CD4-positive, alpha-beta T cell treated with Interleukin-12 subunit alpha and Interleukin-12 subunit beta, for 1 hour (primary cell): Measurements from ENCODE around the gene THADA.
A peak's percentile ranks its signal among the peaks of the same experiment; 100 is the strongest.
"Not testable (repeated sequence)": the region's sequence is repeated elsewhere in the genome, so short reads cannot be mapped to it uniquely, and the experiment has no call there.

Source experiments
- DNase-seq: peaks from one replicate; pipeline ENCODE4 v3.0.0-alpha.2; 2020

Gene THADA

DNA sequence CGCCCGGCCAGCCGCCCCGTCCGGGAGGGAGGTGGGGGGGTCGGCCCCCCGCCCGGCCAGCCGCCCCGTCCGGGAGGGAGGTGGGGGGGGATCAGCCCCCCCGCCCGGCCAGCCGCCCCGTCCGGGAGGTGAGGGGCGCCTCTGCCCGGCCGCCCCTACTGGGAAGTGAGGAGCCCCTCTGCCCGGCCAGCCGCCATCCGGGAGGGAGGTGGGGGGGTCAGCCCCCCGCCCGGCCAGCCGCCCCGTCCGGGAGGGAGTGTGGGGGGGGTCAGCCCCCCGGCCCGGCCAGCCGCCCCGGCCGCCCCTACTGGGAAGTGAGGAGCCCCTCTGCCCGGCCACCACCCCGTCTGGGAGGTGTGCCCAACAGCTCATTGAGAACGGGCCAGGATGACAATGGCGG lies 298.1 kb downstream of the THADA start:
- DNase-seq: not testable (repeated sequence)

DNA sequence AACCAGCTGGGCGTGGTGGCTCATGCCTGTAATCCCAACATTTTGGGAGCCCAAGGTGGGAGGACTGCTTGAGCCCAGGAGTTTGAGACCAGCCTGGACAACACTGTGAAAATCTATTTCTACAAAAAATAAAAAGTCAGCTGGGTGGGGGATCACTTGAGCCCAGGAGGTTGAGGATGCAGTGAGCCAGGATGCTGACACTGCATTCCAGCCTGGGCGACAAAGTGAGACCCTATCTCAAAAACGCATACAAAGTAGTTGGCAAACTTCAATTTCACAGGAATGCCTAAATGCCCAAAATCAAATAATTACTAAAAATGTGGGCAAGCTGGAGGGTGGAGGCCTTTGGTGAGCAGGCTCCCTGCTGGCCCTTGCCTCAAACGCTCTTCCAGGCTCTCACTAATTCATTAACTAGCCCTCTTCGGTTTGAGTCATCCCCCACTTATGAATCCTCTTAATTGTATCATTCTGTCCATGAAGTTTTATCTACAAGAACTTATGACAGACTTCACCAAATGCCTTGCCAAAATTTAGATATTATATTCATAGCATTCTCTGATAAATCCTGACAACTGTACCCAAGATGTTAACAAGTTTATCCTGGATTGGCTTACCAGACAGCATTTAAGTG lies 300.8 kb downstream of the THADA start:
- no peak for DNase-seq

DNA sequence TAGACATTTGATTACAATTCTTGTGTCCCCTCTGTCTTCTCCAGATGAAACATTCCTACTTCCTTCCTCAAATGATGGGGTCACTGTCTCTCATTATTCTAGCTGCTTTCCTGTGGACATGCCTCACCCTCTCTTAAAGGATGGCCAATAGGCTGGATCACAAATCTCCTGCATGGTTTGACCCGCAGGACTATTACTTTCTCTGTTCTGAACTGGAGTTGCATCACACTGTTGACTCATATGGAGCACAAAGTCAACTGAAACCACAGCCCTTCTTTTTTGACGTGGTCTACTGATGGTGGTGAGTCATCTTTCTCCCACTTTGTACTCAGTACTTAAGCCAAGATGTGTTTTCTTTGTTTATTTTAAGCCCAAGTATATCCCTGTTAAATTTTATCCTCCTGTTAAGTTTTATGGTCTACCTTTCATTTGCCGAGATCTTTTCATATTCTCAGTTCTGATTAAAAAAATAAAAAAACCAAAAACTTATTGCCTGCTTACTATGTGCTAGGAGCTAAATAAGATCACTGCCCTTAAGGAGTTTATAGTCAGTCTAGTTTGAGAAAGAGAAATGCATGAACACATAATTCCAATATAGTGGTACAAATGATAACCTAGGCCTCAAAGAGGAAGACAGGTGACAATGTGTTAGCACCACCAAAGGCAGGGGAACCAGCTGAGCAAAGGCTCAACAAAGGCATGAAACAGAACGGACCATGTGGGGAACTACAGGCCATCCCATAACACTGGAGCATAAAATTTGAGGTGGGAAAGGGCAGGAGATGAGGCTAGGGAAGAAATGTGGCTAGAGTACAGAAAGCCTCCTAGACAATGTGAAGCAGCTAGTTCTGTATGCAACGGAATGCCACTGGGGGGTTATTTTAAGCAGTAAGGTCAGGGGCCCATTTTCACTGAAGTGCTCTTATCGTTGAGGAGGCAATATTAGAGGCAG lies 301.8 kb downstream of the THADA start:
- peak; percentile 24 for DNase-seq

DNA sequence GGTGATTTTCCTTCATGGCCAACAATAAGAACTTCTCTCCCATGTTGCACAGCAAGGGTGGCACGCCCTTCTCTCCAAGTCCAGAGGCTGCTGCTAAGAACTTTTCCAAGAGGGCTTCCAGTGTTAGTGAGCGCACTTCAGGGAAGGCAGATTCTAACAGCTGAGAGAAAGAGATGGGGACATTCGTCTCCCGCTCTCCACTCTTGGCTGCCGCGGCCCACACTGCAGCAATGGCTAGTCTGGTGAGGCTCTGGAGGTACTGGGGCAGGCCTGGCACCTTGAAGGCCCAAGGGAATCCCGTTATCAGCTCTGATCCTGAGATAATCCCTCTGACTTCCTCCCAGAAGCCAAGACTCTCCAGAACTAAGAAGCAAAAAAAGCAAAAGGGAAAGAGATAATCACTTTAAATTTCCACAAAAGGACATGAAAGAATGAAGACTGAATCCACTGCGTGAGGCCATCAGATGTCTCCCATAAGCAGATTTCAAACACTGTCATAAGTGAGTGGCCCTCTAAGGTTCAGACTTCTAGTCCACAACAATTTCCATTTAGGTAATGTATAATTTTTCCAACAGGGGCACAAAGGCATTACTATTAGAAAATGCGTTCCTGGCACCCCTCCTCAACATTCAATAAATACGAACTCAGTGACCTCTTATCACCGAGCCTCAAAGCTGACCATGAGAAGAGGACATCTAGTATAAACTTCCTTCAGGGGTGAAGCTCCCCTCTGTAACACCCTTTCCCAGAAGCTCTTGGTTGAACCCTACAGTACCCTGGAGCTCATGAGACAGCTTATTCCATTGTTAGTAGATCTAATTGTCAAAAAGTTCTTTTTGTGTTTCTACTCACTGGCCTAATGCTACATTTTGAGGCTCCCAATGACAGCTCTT lies 302.7 kb downstream of the THADA start:
- no peak for DNase-seq

DNA sequence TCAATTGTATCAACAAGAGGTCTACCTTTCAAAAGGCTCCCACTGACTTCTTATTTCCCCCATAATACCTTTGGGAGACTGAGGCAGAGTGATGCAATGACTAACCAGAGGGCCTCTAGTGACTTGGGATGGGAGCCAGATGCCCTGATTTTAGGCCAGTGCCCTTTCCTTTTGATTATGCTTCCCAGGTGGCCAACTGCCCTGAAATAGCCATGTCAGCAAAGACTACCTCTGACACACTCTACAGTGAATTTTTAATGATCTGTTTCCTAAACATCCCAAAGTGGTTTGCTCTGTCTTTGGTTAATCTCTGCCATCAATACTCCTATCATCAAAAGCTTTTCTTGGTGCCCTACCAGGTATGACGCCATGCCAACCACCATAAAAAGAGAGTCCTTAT lies 303.5 kb downstream of the THADA start:
- no peak for DNase-seq

DNA sequence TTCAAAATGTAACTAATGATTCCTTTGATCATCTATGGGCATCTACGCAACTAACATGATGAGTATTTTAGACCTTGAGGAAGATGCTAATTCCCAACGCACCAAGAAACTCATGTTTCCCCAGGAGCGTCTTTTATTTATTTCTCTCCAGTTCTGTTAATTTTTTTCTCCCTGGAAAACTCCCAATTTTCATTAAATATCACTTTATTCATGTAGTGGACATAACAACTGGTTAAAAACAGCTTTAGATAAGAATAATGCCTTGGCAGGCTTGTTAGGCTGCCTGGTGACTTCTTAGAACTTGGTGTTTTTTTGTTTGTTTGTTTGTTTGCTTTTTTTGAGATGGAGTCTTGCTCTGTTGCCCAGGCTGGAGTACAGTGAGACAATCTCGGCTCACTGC lies 306.5 kb downstream of the THADA start:
- no peak for DNase-seq

DNA sequence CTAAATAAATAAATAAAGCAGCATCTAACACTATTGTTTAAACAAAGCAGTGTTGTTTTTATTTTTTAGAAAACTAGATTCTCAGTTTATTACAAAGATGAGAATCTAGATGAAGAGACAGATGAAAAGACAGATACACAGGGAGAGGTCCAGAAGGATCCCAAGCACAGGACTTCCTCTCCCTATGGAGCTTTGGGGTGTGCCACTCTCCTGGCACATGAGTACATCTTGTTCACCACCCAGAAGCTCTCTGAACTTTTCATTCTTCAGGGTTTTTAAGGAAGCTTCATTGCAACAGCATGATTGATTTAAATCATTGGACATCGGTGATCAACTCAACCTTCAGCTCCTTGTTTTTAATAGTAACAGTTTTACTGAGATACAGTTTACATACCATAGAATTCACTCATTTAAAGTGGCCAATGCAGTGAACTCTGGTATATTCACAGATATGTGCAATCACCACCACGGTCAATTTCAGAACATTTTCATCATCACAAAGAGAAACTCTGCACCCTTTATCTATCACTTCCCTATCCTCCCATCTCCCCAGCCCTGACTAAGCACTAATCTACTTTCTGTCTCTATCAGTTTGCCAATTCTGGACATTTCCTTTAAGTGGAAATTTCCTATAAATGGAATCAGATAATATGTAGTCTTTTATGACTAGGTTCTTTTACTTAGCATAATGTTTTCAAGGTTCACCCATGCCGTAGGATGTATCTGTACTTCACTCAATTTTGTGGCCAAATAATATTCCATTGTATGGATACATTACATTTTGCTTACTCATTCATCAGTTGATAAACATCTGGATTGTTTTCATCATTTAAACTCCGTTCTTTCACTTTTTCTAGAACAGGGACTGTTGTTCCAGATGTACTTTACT lies 307.2 kb downstream of the THADA start:
- no peak for DNase-seq

DNA sequence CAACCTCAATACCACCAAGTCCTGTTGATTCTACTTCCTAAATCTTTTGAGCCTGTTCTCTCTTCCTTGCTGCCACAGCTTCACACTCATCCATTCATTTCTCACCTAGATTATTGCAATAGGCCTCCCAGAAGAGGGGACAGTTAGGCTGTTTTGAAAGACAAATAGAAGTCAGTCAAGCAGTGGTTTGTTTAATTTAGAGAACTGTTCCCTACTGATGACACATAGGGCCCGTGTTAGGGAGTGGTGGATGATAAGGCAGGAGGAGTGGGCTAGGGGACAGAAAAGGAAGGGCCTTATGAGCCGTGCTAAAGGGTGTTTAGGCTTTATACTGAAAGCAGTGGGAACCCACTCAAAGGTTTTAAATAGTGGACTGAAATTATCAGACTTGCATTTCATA lies 309.9 kb downstream of the THADA start:
- DNase-seq: no peak

DNA sequence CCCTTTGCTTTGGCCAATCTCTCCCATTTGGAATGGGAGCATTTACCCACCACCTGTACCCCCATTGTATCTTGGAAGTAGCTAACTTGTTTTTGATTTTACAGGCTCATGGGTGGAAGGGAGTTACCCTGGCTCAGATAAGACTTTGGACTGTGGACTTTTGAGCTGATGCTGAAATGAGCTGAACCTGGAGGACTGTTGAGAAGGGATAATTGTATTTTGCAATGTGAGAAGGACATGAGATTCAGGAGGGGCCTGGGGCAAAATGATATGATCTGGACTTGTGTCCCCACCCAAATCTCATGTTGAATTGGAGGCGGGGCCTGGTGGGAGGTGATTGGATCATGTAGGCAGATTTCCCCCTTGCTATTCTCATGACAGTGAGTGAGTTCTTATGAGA lies 310.9 kb downstream of the THADA start:
- DNase-seq: no peak

DNA sequence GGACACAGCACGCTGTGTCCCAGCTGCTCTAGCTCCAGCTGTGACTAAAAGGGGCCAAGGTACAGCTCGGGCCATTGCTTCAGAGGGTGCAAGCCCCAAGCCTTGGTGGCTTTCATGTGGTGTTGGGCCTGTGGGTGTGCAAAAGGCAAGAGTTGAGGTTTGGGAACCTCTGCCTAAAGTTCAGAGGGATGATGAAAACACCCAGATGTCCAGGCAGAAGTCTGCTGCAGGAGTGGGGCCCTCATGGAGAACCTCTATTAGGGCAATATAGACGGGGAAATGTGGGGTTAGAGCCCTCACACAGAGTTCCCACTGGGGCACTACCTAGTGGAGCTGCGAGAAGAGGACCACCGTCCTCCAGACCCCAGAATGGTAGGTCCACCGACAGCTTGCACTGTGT lies 311.5 kb downstream of the THADA start:
- DNase-seq: not testable (repeated sequence)

DNA sequence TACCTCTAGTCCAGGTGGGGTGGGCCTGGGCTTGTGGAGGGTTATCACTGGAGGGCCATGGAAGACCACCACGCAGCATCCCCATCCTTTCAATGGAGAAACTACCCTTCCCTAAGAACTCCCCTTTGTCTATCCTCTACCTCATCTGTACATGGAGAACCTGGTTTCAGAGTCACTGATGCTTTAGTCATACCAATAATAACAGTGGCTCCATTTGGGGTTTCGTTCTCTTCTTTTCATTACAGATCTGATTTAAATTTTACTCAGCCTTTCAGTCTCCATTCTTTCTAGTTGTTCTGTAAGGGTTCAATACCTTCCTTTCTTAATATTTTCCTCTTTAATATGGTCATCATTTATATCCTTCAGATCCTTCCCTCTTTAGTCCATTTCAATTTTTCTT lies 314.8 kb downstream of the THADA start:
- DNase-seq: no peak

DNA sequence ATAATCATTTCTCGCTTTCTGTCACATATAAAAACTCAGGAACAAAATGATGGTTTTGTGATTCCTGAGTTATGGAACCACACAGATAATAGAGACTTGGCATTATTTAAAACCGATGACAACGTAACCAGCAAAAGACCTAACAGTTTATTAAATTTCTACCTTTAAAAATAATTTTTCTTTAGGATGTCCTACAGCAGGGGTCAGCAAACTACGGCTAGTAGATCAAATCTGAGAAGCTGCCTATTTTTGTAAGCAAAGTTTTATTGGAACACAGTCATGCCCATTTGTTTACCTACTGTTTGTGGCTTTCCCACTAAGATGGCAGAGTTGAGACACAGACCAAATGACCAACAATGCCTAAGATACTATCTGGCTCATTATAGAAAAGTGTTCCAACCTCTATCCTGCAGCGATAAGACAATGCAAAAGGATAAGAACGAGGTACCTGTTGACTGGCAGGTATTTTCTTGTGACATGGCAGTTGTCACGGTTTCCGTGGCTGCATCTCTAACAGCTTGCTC lies 316.5 kb downstream of the THADA start:
- no peak for DNase-seq

DNA sequence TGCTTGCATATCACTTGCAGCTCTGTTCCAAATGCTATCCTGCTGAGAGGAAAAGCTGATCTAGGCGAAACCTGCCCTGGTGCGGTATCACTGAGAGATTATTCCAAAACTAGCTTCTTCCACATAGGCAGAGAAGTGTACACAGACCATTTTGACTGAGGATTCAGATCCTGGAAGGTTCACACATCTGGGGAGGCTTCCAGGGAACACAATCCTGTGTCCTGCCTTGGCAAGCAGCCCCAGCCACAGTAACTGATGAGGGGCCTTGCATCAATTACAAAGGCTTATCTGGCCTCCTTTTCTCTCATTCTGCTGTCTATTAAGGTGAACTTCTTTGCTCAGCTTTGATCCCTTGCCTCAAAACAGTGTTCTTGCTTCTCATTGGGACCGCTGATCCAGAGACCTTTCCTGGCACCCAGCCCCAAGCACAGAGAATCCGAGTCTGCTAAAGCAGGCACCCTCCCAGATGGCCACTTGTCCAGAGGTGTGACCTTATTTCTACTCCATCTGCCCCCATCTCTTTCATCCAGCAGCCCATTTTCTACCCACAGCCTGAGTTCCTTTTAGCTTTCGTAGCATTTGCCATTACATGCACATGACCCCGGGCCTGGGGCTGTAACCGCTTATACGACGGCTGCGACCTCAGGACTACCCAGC lies 317.1 kb downstream of the THADA start:
- DNase-seq: no peak

DNA sequence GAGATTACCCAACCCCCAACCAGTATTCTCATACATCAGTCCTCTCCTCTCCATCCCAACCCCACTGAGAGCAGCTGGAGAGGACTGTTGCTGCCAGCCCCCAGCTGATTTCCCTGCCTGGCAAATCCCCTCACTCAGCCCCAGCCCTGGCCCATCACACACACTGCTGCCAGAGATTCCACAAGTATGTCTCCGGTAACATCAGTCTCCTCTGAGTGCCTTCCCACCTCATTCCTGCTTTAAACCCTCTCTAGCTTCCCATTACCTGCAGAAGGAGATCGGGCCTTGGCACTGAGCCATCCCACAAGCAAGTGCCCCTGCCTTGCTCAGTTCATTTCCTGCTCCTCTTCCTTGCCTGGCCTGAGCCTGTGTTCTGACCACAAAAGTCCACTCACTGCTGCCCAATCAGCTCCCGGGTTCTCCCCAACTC lies 318.9 kb downstream of the THADA start:
- DNase-seq: no peak

DNA sequence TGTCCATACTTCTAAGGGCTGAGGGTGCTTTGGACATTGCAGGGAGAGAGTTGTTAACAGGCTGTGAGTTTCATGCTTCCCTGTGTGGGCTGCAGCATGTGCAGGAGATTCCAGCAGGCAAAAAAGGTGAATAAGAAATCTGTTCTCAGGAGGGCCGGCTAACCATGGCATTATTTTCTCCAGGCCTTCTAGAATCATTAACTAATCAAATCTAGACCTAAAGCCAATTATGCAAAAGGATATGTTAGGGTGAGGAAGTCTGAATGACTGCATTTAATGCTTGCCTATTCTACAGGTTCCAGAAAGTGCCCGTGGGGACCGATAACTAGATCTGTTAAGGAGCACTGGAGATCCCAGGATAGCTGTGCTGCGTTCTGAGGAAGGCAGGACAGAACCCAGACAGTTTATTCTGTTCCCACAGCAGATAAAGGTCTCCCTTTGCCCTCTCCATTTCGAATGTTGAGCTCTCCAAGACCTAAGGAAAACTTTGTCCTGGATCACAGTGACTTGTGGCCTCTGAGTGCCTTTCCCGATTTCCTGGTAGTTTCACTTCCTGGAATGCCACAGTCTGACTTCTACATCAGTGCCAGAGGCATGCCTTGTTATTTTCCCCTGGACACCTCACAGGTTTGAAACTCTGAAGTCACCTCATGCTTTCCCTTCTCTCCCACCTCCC lies 319.4 kb downstream of the THADA start:
- no peak for DNase-seq

DNA sequence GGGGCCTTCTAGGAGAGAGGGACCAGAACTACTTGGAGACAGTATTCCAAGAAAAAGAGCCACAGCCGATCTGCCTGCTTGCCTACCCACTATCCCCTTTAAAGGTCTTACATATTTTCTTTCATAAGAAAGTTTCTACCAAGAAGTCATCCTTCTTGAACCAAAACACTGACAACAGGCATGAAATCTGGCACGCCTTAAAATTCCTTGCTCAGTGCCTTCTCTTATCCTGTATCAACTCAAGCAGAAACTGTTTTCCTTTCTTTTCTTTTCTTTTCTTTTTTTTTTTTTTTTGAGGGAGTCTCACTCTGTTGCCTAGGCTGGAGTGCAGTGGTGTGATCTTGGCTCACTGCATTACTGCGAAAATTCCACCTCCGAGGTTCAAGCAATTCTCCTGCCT lies 321.1 kb downstream of the THADA start:
- DNase-seq: no peak

DNA sequence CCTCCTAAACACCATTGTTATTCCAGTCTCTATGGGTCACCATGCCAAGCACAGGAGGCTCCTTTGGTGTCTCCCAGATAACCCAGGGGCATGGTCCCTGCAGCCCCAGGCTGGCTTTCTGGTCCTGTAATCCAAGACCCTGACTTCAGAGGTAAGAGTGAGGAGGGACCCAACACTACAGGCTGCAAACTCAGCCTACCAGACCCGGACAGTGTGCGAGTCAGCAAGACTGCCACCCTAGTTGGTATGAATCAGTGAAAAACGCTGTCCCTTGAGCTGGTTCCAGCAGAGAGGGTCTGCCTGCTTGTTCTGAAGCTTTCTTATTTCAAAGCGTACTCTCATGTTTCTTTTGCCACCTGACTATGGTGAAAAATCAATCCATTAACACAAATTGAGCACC lies 321.8 kb downstream of the THADA start:
- DNase-seq: no peak

DNA sequence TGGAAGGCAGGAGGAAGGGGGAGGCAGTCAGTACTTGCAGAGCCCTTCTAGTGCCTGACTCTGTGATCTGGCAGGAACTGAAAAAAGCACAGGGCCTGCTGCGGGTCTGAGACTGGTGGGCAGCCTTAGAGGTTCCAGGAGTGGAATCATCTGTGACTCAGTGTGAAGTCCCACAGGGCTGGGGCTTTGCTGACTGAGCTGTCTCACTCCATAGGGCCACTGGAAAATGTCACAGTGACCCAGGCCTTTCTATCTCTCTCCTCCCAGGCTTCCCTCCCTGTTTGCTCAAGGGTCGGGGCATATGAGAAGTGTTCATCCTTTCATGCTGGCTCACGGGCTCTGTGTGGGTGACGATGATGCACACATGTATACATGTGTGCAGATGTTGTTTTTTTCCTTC lies 322.3 kb downstream of the THADA start:
- DNase-seq: no peak

DNA sequence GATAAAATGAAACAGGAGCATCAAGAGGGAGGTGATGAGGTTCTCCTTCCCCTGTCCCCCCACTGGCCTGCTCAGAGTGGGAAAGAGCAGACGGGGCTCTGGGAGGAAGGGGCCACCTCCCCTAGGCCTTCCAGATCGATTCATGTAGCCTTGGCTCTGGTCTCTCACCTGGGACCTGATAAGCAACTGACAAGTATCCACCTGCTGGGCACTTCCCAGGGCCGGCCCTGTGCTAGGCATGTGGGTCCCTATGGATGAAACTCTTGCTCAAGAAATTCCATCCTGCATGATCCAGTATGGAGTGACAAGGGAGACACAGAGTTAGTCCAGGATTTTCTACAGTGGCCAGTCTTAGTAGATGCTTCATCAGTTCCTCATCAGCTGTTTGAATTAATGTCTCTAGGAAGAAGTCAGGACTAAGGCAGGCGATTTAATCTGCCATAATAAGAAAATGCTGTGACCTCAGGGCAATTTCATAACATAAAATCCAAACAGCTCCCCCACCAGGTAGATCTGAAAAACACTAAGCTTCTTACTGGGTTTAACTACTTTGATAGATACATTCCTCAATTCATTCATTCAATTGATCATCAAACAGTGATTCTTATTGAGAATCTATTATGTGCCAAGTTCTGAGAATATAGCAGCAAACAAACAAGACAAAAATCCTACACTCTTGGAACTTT lies 324.8 kb downstream of the THADA start:
- no peak for DNase-seq

DNA sequence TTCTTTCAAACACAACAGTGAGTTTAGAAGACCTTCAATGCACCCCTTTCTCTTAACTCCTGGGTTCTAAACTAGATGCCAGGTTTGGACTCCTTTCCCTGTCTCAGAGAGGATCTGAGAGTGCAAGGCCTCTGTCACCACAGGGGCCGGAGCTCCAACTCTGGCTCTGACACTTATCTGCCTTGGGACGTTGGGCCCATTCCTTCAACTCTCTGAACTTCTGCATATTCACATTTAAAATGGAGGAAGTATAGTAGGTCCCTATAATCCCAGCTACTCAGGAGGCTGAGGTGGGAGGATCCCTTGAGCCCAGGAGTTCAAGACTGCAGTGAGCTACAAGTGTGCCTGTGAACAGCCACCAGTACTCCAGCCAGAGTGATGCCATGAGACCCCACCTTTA lies 325.4 kb downstream of the THADA start:
- DNase-seq: no peak
